Islet precursor cell (in vitro differentiated cells): Measurements from ENCODE around the gene TM4SF20.
"Not testable (repeated sequence)": the region's sequence is repeated elsewhere in the genome, so short reads cannot be mapped to it uniquely, and the experiment has no call there.

Experiments
- DNase-seq: peaks from one replicate; pipeline ENCODE4 v3.0.0-alpha.2; 2018

TM4SF20 gene

GRCh38 chr2:227398684-227399670 is 19.9 kb upstream of the TM4SF20 start:
- no peak for DNase-seq

DNA sequence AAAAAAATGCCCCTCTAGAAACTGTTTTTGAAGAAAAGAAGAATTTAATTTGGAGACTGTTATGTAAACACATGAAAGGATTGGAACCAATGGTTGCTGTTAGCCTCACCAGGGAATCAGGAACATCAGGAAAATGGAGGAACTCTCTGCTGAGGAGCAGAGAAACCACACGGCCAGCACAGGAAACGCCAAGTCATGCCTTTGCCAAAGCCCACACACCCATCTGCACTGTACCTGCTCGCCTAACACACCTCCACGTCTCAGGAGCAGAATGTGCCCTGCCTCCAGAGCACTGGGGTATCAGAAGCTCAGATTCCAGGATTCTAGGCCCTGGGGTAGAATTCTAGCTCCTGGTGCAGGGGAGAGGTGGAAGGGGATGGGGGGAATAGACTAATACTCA is 18.5 kb upstream of the TM4SF20 start:
- no peak for DNase-seq

DNA sequence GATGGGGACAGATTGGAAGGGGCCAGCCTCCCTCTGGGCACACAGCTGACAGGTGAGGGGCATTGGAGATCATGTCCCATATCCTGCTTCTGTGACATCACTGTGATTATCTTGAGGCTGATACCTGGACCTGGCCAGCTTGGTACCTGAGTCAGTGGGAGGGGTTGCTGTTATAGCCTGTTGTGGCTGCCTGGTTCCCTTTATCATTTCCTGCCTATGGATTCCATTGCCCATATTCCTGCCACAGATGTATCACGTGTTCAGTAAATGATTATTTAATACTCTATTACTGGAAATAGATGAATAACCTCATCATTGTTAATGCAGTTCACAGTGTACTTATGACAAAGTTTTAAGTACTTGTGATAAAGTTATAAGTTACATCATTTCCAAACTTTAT is 16.4 kb upstream of the TM4SF20 start:
- DNase-seq = no peak

- no peak for DNase-seq
These were observed 15.3 kb upstream of the TM4SF20 start for GRCh38 chr2:227394401-227394800.

DNA sequence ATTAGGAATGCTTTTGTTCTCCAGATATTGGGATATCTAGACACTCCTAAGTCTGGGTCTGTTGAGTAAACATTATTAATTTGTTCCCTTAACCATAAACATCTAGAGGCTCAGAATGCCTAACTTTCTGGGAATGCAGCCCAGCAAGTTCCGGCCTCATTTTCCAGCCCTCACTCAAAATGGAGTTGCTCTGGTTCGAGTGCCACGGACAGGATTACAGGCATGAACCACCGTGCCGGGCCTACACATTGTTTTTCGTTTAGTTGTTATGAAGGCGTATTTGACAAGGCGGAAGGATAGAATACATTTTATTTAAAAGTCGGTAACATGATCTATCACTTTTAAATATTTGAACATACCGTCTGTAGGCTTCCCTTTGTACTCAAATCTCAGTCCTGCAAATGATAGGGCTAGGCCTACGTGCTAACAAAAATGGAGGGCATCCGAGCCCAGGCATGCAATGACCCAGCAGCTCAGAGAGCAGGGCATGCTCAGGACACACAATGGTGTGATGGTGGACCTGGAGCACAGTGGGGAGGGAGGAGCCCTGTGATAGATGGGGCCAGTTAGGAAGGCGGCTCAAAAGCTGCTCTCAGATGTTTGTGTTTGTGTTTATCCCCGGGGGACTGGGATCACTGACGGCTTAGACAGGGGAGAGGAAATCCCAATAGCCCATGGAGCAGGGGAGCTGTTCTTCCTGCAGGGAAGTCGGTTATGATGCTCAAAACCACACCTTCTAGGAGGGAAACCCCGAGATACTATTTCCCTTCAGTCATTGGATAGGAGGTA is 11.6 kb upstream of the TM4SF20 start:
- DNase-seq = no peak

GRCh38 chr2:227389661-227390060 is 10.6 kb upstream of the TM4SF20 start:
- no peak for DNase-seq

GRCh38 chr2:227389231-227389630 is 10.1 kb upstream of the TM4SF20 start:
- DNase-seq = no peak

GRCh38 chr2:227388537-227389011 is 9.5 kb upstream of the TM4SF20 start:
- DNase-seq = no peak

DNA sequence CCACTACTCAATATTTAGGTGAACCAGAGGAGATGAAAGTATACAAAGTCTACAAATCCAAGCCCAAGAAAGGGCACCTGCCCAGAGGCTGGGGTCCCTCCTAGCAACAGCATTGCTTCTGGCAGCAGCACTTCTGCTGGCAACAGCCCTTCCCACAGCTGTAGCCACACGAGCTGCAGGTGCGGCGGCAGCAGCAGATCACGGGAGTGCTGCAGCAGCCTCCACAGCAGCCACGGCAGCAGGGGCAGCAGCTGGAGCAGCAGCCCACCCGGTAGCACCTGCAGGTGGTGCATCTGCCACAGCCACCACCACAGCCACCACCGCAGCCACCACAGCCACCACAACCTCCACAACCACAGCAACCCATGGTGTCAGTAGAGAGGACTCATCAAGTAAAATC is 8.5 kb upstream of the TM4SF20 start, which contains the start of gene SCYGR1:
SCYGR1 (minus strand) TSS at position 367 of the 400 bp plus-strand sequence; CDS start at position 367, 0 bp downstream.
- not testable (repeated sequence) for DNase-seq

DNA sequence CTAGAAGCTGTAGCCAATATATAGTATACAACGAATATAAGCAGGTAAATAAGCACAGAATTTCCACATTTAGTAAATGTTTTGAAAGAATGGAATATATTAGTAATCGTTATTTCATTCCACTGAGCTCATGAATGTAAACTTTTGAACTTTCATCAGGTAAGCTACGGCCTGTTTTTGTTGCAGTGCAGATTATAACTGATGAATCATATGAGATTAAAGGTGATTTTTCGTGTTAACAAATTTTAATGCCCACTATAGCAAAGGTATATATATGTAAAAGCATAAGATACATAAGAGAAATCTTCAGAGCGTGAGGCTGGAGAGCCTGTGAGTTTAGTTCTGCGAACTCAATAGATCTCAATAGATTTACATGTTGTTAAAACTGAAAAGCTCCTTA is 7.5 kb upstream of the TM4SF20 start:
- DNase-seq = no peak

GRCh38 chr2:227383686-227384085 is 4.6 kb upstream of the TM4SF20 start:
- DNase-seq = no peak

DNA sequence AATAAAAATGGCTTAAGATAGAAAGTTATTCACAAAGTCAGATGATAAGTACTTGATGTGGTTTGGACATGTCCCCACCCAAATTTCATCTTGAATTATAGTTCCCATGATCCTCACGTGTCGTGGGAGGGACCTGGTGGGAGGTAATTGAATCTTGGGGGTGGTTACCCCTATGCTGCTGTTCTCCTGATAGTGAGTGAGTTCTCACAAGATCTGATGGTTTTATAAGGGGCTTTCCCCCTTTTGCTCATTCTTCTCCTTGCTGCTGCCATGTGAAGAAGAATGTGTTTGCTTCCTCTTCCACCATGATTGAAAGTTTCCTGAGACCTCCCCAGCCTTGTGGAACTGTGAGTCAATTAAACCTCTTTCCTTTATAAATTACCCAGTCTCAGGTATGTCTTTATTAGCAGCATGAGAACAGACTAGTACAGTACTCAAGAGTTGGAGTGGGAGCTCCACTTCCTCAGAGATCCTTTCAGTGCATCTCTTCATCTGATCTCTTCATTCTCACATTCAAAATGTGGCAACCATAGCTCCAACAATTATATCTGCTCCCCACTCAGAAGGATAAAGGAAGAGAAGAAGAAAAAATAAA is 3.2 kb upstream of the TM4SF20 start:
- not testable (repeated sequence) for DNase-seq

- DNase-seq = no peak
These were observed 729 bp downstream of the TM4SF20 start for GRCh38 chr2:227378371-227378782.

GRCh38 chr2:227377467-227378351 is 1.4 kb downstream of the TM4SF20 start:
- DNase-seq = no peak

DNA sequence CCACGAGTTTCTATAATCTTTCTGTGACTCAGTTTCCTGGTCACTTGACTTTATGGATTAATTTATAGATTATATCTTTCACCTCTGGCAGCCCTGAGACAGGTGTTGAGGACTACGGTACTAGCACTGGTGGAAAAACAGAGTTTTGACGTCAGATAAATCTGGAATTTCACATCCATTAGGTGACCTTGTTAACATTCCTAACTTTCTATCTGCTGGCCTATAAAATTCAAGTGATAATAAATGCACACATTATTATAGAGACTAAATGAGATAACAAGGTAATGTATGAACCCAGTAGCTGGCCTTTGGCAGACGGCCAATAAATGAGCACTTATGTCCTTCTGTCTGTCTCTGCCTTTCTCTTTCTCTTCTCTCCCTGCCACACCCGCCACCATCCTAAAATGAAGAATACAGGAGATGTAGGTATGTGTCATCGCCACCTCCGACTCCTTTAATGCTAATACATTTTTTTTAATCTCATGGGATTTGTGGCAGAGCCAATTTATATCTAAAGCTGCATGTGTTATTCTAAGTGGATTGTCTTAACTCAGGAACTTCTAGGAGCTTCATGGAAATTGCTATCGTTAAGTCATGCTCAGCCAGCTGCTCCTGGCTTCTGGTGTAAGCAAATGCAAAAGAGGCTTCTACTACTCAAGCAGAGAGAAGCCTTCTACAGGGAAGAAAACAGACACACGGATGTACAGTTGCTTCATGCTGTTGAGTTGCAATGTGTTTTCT is 2.3 kb downstream of the TM4SF20 start:
- no peak for DNase-seq

DNA sequence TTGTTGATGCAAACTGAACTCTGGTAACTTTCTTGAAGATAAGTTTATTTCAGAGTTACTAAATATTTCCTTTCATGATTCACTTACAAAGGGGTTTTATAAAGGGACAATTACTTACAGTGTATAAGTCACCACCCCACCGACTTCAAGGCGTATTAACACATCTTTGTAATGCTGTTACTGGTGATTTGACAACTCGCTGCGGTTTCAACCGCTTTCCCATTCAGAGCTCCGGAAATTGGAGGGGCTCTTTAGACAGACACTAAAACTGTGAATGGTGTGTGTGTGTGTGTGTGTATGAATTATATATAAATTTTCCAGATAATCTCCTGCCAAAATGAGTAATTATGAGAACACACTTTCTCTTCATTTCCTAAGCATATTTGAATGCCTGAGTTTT is 4.9 kb downstream of the TM4SF20 start:
- DNase-seq = no peak

GRCh38 chr2:227373389-227373788 is 5.7 kb downstream of the TM4SF20 start:
- DNase-seq = no peak

GRCh38 chr2:227370791-227371312 is 8.3 kb downstream of the TM4SF20 start:
- no peak for DNase-seq

DNA sequence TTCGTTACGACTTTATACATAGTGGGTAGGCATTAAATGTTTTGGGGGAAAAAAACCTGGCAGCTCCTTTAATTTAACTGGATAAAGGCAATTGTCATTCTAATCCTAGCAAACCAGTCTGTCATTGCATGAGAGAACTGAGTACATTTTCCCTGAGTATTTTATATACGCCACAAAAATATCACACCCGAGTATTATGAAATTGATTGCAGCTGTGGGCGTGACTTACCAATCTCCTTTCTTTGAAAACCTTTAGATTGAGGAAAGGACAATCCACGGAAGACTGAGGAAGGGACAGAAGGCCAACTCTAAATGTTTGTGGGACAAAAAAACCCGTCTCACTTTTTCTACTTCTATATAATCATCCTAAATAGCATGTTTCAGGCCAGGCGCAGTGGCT is 9.0 kb downstream of the TM4SF20 start:
- DNase-seq = no peak

- DNase-seq = no peak
These were observed 10.5 kb downstream of the TM4SF20 start for GRCh38 chr2:227368574-227368973.

GRCh38 chr2:227367427-227367795 is 11.7 kb downstream of the TM4SF20 start:
- no peak for DNase-seq
